Heart left ventricle (tissue), 13 donors: ENCODE measurements around the gene KRT12.

Experiments used
- CTCF ChIP-seq, 12 donors: fragments of 200-600 bp; sonication (generic) in 4 of 12; IDR thresholded peaks; one replicate each; pipeline versions ENCODE4 v1.5.0 to v1.8.0; 2018 to 2022; ENCODE audit warnings: antibody characterized with exemption in 12 of 12, mild to moderate bottlenecking in 5 of 12
- POLR2A ChIP-seq, 2 donors: fragments of 450-650 bp; IDR thresholded peaks; one replicate each; pipeline ENCODE4 v1.6.1; 2017; ENCODE audit warnings: antibody characterized with exemption in 2 of 2, mild to moderate bottlenecking in 2 of 2, moderate library complexity in 2 of 2
- donor health status: ischemic (EF 13 %, LVEDD 7.1; RV severe dilation, severe dysfunction).
- donor health status: DM: no; HTN: yes; CAD: no.
- donor health status: DM: no; HTN: no; CAD: no.
- donor health status: ischemic (EF 25% LVEDD 6.9; RV normal size, moderate dysfunction).
- donor health status: ischemic (EF 25% LVEDD 5.7; RV mildly dilated, moderate dysfunction).
- donor health status: ischemic (EF 35%, LVEDD 5.7; RV mildly dilated, moderate dysfunction).
- donor health status: nonischemic (EF 11% LVEDD 7.7; RV severe dilation, severe dysfunction).
- donor health status: DM: yes; HTN: yes; CAD: no.
- donor health status: PGD.
- donor health status: ischemic (EF 29% LVEDD 5.4; RV normal size, mild dysfunction).
- donor health status: nonischemic (EF 23%, LVEDD 6.1; RV moderate dilation, normal function).

- TF ChIP-seq CTCF (IDR thresholded peaks at IDR 0.05) (no peak), POLR2A (IDR thresholded peaks at IDR 0.05) (no peak)
Measured at GRCh38 chr17:40836020-40836419, 31.0 kb downstream of the KRT12 start.
